ENCODE measurements around the gene NTN1.

Gene NTN1

DNA sequence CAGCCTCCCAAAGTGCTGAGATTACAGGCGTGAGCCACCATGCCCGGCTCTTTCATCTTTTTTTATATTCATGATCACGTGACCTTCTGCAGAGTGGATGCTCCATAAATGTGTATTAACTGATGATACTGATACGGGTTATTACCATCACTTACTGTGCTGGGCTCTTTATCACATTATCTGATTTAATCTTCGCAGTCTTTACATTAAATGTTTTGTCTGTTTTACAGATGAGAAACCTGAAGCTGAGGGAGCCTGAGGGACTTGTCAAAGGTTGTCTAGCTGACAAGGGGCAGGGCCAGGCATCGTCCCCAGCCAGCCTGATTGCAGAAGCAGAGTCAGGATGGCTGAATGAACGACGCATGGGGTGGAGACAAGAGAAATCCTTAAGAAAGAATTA, 104.4 kb downstream of the NTN1 start:
- TF ChIP-seq, protein P1, sequence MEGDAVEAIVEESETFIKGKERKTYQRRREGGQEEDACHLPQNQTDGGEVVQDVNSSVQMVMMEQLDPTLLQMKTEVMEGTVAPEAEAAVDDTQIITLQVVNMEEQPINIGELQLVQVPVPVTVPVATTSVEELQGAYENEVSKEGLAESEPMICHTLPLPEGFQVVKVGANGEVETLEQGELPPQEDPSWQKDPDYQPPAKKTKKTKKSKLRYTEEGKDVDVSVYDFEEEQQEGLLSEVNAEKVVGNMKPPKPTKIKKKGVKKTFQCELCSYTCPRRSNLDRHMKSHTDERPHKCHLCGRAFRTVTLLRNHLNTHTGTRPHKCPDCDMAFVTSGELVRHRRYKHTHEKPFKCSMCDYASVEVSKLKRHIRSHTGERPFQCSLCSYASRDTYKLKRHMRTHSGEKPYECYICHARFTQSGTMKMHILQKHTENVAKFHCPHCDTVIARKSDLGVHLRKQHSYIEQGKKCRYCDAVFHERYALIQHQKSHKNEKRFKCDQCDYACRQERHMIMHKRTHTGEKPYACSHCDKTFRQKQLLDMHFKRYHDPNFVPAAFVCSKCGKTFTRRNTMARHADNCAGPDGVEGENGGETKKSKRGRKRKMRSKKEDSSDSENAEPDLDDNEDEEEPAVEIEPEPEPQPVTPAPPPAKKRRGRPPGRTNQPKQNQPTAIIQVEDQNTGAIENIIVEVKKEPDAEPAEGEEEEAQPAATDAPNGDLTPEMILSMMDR (IDR thresholded peaks at IDR 0.05; ENCODE audit: low read depth, low read length): no peak
- DNase-seq (ENCODE audit: extremely low read depth, low read depth): no peak

DNA sequence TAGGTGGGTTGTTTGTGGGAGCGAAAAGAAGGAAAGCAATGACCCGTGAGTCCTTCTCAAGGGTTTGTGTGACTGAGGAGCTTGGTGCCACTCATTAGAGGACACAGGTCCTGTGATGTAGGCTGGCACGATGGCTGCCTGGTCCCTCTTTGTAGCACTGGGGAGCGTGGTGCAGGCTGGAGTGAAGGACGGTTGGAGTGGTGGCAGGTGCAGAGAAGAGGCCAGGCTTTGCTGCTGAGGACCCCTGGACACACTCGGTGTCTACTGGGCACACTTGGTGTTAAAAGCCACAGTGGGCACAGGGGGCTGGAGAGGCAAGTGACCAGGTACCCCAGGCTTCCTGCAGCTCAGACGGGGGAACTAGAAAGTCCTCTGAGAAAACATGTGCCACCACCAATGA, 106.0 kb downstream of the NTN1 start:
- no peak for DNase-seq (ENCODE audit: extremely low read depth, low read depth)
- TF ChIP-seq, protein P1 (IDR thresholded peaks at IDR 0.05; ENCODE audit: low read depth, low read length): no peak

DNA sequence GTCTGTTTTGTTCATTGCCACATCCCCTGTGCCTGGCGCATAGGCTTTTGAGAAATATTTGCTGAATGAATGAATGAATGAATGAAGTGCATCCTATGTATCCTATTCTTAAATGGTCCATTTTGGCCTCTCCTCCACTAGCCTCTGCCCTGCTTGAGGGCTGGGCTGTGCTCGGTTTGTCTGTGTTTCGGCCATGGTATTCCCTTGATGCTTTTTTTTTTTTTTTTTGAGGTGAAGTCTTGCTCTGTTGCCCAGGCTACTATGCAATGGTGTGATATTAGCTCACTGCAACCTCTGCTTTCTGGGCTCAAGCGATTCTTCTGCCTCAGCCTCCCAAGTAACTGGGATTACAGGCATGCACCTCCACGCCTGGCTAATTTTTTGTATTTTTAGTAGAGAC, 110.1 kb downstream of the NTN1 start:
- TF ChIP-seq, protein P1 (IDR thresholded peaks at IDR 0.05; ENCODE audit: low read depth, low read length): no peak
- DNase-seq (ENCODE audit: extremely low read depth, low read depth): no peak

DNA sequence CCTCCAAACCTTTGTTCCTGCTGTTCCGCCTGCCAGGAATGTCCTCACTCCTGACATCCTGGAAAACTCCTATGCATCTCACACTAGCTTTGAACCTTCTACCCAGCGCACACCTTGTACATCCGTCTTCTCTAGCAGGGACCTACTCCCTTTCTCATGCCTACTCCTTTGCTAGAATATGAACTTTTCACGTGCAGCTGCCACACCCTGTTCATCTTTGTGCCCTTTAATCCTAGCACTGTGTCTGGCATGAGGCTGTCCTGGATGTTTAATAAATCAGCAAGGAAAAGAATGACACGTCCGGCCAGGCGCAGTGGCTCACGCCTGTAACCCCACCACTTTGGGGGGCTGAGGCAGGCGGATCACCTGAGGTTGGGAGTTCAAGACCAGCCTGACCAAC, 111.0 kb downstream of the NTN1 start:
- TF ChIP-seq, protein P1 (IDR thresholded peaks at IDR 0.05; ENCODE audit: low read depth, low read length): no peak
- no peak for DNase-seq (ENCODE audit: extremely low read depth, low read depth)

DNA sequence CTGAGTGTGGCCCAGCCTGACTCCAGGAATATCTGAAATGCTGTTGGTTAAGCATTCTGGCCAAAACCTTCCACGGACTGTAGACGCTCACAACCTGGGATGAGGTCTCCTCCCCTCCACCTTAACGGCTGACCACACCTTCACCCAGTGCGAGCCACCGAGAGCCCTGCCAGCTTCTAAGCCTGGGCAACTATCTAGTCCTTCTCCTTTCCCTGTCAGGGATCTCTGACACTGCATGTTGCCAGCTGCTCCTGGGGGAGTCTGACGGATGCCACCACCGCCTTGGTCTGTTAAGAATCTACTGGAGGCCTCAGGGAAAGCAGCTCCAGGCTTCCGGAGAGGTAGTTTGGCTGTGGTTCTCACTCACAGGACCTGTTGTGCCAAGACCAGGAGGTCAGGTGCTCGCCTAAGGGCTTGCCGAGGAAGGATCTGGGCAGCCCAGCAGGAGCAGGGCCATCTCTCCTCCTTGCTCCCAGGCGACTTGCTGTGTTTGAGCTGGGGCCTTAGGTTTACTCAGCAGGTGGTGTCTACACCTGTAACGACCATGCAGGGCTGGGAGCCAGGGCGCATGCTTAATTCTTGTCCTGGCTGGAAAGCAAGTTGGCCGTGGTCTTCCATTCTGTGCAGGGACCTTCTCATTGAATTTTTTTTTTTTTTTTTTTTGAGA, 111.8 kb downstream of the NTN1 start:
- TF ChIP-seq, protein P1 (IDR thresholded peaks at IDR 0.05; ENCODE audit: low read depth, low read length): no peak
- no peak for DNase-seq (ENCODE audit: extremely low read depth, low read depth)

DNA sequence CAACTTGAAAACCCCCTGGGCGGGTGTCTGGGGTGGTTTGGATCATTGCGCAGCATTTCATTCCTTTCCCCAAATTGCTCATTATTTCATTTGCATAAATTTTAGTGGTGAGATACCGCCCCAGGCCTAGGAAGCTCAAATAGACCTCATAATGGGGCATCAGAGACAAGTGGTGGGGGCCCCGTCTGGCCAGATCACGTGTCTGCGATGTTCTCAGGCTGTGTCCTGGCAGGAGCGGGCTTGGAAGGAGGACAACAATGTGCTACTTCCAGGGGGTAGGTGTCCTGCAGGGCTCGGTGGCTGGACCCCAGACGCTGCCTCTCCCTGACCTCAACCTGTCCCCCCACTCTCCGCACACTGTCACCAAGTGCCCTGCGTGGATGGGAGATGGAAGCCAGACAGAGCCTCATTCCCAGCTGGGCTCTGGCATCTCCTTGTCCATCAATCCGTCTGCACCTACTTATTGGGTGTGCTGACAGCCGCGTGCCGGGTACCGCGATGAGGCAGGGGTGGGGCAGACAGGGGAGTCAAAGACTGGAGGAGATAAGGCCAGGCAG, 116.9 kb downstream of the NTN1 start:
- DNase-seq (ENCODE audit: extremely low read depth, low read depth): no peak
- TF ChIP-seq, protein P1 (IDR thresholded peaks at IDR 0.05; ENCODE audit: low read depth, low read length): no peak

DNA sequence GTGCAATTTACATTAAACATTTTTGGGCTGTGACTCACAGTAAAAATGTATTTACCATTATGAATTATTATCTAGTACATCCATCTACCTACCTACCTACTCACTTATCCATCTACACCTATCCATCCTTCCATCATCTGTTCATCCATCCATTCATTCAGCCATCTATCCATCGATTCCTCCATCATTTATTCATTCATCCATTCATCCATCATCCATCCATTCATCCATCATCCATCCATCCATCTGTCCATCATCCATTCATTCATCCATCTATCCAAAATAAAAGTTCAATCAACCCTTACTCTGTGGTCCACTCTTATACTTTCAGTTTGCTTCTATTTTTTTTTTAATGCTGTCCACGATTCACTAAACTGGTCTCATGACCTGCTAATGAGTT, 118.4 kb downstream of the NTN1 start:
- DNase-seq (ENCODE audit: extremely low read depth, low read depth): no peak
- TF ChIP-seq, protein P1 (IDR thresholded peaks at IDR 0.05; ENCODE audit: low read depth, low read length): no peak
